Keratinocyte (primary cell): ENCODE measurements around the gene TNFSF8. TPM values are rescaled to one million over a fixed set of nuclear protein-coding genes. Genes with fewer than 3 reads are reported as not detected.

ENCODE experiments used
- DNase-seq: peaks from one replicate; pipeline ENCODE4 v3.0.0-alpha.2; 2011; ENCODE audit warnings: low read depth, missing footprints, low spot score
- FAIRE-seq: peaks from 2 replicates; lab custom pipeline; 2011; peaks lifted over from hg19 to GRCh38; lab: Jason Lieb, UNC
- H2AFZ ChIP-seq: 2 replicates; pipeline ENCODE4 v1.6.0; 2012; ENCODE audit warnings: low read length, control low read depth, inconsistent platforms; ENCODE audit not compliant: control insufficient read depth
- H3K27ac ChIP-seq: 2 replicates; pipeline ENCODE4 v1.5.1; 2011; ENCODE audit warnings: low read length; ENCODE audit not compliant: control insufficient read depth, insufficient read depth
- H3K27me3 ChIP-seq: 3 replicates; pipeline ENCODE4 v1.6.0; 2011; ENCODE audit warnings: low read length; ENCODE audit not compliant: control insufficient read depth, insufficient read depth; ENCODE audit errors: extremely low read depth
- H3K36me3 ChIP-seq, 2 experiments: 2 replicates in 1 of 2; 3 replicates in 1 of 2; pipeline ENCODE4 v1.5.1; 2011; ENCODE audit warnings: low read length in 2 of 2, mild to moderate bottlenecking in 1 of 2; ENCODE audit not compliant: control insufficient read depth in 2 of 2, insufficient read depth in 2 of 2; ENCODE audit errors: extremely low read depth in 1 of 2
- H3K4me1 ChIP-seq: 3 replicates; pipeline ENCODE4 v1.5.1; 2011; ENCODE audit warnings: low read length; ENCODE audit not compliant: control insufficient read depth, insufficient read depth; ENCODE audit errors: extremely low read depth
- H3K4me2 ChIP-seq: 3 replicates; pipeline ENCODE4 v1.6.0; 2011; ENCODE audit warnings: low read depth, low read length; ENCODE audit not compliant: control insufficient read depth, insufficient read depth; ENCODE audit errors: extremely low read depth
- H3K4me3 ChIP-seq, 3 experiments: fragments of 200-600 bp in 1 of 3; sonication (generic) in 1 of 3; 2 replicates in 2 of 3; 3 replicates in 1 of 3; pipeline ENCODE4 v1.5.1; 2011 to 2016; ENCODE audit warnings: low read length in 3 of 3, mild to moderate bottlenecking in 3 of 3, control low read depth in 2 of 3, inconsistent platforms in 1 of 3, low read depth in 1 of 3, mixed read lengths in 1 of 3, mixed run types in 1 of 3, moderate library complexity in 1 of 3; ENCODE audit not compliant: control insufficient read depth in 2 of 3, insufficient read depth in 2 of 3; ENCODE audit errors: extremely low read depth in 1 of 3
- H3K79me2 ChIP-seq: 2 replicates; pipeline ENCODE4 v1.6.0; 2012; ENCODE audit warnings: low read length; ENCODE audit not compliant: control insufficient read depth, insufficient read depth
- H3K9ac ChIP-seq: 3 replicates; pipeline ENCODE4 v1.6.0; 2011; ENCODE audit warnings: low read length; ENCODE audit not compliant: control insufficient read depth, insufficient read depth; ENCODE audit errors: extremely low read depth
- H3K9me1 ChIP-seq: 3 replicates; pipeline ENCODE4 v1.6.0; 2011; ENCODE audit warnings: low read length; ENCODE audit not compliant: control insufficient read depth, insufficient read depth; ENCODE audit errors: extremely low read depth
- H3K9me3 ChIP-seq: 2 replicates; pipeline ENCODE4 v1.5.1; 2012; ENCODE audit warnings: low read depth, low read length; ENCODE audit not compliant: control insufficient read depth
- H4K20me1 ChIP-seq: 3 replicates; pipeline ENCODE4 v1.6.0; 2011; ENCODE audit warnings: low read length; ENCODE audit not compliant: control insufficient read depth, insufficient read depth; ENCODE audit errors: extremely low read depth
- EZH2 ChIP-seq: IDR thresholded peaks from one replicate; pipeline ENCODE4 v1.6.1; 2012; ENCODE audit warnings: inconsistent platforms, mild to moderate bottlenecking, low read length, moderate library complexity
- dilution Hi-C: fragments of 300-500 bp; cut with MboI; formaldehyde crosslinking; loops from one replicate; pipeline ENCODE4 v1.7.0; 2020; ENCODE audit warnings: low sequenced_read_pairs; ENCODE audit not compliant: extremely low pct_ligation_motif_present
- polyA plus RNA-seq, 5 experiments: library from polyadenylated mRNA; depleted of rRNA in 3 of 5; stranded (reverse) in 3 of 5; stranded (forward) in 1 of 5; unstranded in 1 of 5; fragments of >200 nt; gene quantifications; 1 replicate in 1 of 5; 2 replicates in 3 of 5; 3 replicates in 1 of 5; pipeline versions ENCODE4 v1.2.1 to v1.2.3, GENCODE V29; 2011 to 2012; ENCODE audit warnings: missing spikeins in 2 of 5, low read depth in 1 of 5, low replicate concordance in 1 of 5
- TF ChIP-seq, protein P1 (sequence below), 3 experiments: IDR thresholded peaks in 1 of 3; conservative IDR thresholded peaks in 1 of 3; optimal IDR thresholded peaks in 1 of 3; 2 replicates in 2 of 3; 3 replicates in 1 of 3; pipeline versions ENCODE3 to v1.5.1; 2011; ENCODE audit warnings: low read length in 3 of 3, mild to moderate bottlenecking in 3 of 3, moderate library complexity in 2 of 3, control low read depth in 1 of 3, inconsistent platforms in 1 of 3; ENCODE audit not compliant: insufficient read depth in 2 of 3; ENCODE audit errors: extremely low read depth in 1 of 3

Gene TNFSF8
- polyA plus RNA-seq, 1 donor (not counting 4 experiments of a cell fraction or from before 2014, with no cell fraction given): not detected

DNA sequence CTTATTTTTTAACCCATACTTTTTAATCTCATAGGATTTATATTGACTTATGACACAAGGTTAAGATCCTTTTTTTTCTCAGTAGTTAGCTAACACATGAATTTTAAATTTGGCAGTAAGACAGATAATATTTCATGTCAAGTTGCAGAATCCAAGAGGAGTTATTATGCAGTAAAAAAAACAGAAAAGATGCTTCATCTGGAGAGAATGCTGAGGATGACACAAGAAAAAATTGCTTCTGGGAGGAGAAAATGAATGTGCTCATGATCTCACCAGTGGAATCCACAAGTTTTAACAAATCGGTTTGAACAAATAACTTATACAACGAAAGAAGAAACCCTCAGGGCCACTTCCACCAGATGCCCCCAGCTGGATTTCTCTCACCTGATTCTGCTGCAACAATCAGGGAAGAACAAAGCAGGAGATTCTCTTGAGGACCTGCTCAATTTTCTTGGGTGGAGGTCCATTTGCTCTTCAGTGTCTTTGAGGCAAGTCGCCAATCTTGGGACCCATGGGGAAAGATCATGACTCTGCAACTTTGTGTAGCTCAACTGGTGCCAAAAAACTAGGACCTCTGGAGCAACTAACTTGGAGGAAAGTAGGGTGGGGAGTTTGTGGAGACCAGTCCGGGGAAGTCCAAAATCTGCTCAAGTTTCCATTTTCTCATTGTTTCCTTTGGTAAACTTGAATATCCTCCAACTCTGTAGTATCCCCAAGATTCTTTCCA lies 74.0 kb downstream of the TNFSF8 start:
- H3K27ac ChIP-seq: peak overlapping the region; percentile 11
- dilution Hi-C loops: no loop called here
- H3K9ac ChIP-seq: no peak overlapping the region
- FAIRE-seq (peak; percentile 39), DNase-seq (no peak)
- no peak overlapping the region for H3K4me3 ChIP-seq
- H3K79me2 ChIP-seq: no peaks in the 10 kb centered on the region
- no peaks in the 10 kb centered on the region for H3K9me1 ChIP-seq
- no peaks in the 10 kb centered on the region for H3K27me3 ChIP-seq
- H3K36me3 ChIP-seq: no peaks in the 10 kb centered on the region
- no peaks in the 10 kb centered on the region for H3K9me3 ChIP-seq
- no peak for TF ChIP-seq EZH2
- TF ChIP-seq, protein P1, sequence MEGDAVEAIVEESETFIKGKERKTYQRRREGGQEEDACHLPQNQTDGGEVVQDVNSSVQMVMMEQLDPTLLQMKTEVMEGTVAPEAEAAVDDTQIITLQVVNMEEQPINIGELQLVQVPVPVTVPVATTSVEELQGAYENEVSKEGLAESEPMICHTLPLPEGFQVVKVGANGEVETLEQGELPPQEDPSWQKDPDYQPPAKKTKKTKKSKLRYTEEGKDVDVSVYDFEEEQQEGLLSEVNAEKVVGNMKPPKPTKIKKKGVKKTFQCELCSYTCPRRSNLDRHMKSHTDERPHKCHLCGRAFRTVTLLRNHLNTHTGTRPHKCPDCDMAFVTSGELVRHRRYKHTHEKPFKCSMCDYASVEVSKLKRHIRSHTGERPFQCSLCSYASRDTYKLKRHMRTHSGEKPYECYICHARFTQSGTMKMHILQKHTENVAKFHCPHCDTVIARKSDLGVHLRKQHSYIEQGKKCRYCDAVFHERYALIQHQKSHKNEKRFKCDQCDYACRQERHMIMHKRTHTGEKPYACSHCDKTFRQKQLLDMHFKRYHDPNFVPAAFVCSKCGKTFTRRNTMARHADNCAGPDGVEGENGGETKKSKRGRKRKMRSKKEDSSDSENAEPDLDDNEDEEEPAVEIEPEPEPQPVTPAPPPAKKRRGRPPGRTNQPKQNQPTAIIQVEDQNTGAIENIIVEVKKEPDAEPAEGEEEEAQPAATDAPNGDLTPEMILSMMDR (optimal IDR thresholded peaks at IDR 0.05 in 1 of 3, IDR thresholded peaks at IDR 0.05 in 1 of 3, conservative IDR thresholded peaks at IDR 0.05 in 1 of 3; ENCODE audit: extremely low read depth in 1 of 3, insufficient read depth in 2 of 3, low read length in 3 of 3): no peak
- H4K20me1 ChIP-seq: no peaks in the 10 kb centered on the region
- H2AFZ ChIP-seq: no peak overlapping the region
- H3K4me2 ChIP-seq: peak overlapping the region; percentile 23
- peaks cover 8% of the 10 kb centered on the region for H3K4me1 ChIP-seq

DNA sequence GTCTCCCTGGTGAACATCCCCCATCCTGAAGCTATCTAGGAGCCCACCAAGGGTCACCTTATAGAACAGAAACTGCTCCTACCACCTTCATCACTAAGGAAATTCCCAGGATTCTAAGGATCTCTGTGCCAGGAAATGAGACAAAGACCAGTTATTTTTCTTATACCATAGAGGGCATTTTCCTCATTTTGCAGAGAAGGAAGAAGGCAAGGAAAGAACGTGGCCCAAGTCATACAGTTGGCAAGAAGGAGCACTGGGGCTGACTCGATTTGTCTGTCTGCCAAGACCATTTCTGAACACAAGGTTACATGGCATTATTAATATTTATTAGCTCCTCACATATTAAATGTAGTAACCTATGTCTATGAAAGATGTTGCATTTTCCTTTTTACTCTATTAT lies 74.9 kb downstream of the TNFSF8 start:
- no peak overlapping the region for H2AFZ ChIP-seq
- H3K36me3 ChIP-seq: no peaks in the 10 kb centered on the region
- DNase-seq: no peak
- no peak overlapping the region for H3K27ac ChIP-seq
- no peaks in the 10 kb centered on the region for H3K27me3 ChIP-seq
- H3K9me1 ChIP-seq: no peaks in the 10 kb centered on the region
- peaks cover 8% of the 10 kb centered on the region for H3K4me1 ChIP-seq
- dilution Hi-C loops: no loop called here
- no peaks in the 10 kb centered on the region for H3K9me3 ChIP-seq
- no peak for FAIRE-seq
- TF ChIP-seq, protein P1 (optimal IDR thresholded peaks at IDR 0.05 in 1 of 3, IDR thresholded peaks at IDR 0.05 in 1 of 3, conservative IDR thresholded peaks at IDR 0.05 in 1 of 3; ENCODE audit: extremely low read depth in 1 of 3, insufficient read depth in 2 of 3, low read length in 3 of 3): no peak
- no peak for TF ChIP-seq EZH2
- H3K4me2 ChIP-seq: no peak overlapping the region
- no peak overlapping the region for H3K9ac ChIP-seq
- no peak overlapping the region for H3K4me3 ChIP-seq
- H3K79me2 ChIP-seq: no peaks in the 10 kb centered on the region
- no peaks in the 10 kb centered on the region for H4K20me1 ChIP-seq
